Astrocyte of the spinal cord (primary cell): Measurements from ENCODE around the gene MRPL11.

Experiments
- DNase-seq: peaks from one replicate; pipeline ENCODE4 v3.0.0; 2011; ENCODE audit warnings: low read depth, low spot score
- H3K4me3 ChIP-seq: 2 replicates; pipeline ENCODE4 v1.5.1; 2011; ENCODE audit warnings: low read depth, mild to moderate bottlenecking, low read length, moderate library complexity
- in situ Hi-C: cut with HindIII; loops from 2 replicates; pipeline ENCODE4 v1.10.0; 2017; ENCODE audit warnings: low sequenced_read_pairs
- TF ChIP-seq, protein P1 (sequence below): IDR thresholded peaks from 2 replicates; pipeline ENCODE4 v1.5.1; 2012; ENCODE audit warnings: low read depth, mild to moderate bottlenecking, low read length, inconsistent platforms

MRPL11 gene

DNA sequence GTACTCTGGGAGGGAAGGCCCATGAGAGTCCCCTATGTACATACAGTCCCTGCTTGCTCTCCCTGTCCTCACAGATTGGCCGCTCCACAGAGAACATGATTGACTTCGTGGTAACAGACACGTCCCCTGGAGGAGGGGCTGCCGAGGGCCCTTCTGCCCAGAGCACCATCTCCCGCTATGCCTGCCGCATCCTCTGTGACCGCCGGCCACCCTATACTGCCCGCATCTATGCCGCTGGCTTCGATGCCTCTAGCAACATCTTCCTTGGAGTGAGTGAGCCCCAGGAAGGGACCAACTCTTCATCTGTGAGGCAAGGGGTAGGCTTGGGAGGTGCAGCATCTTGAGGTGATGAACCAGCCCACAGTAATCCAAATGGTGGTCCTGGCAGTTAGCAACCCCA lies 34.5 kb upstream of the MRPL11 start:
- TF ChIP-seq, protein P1, sequence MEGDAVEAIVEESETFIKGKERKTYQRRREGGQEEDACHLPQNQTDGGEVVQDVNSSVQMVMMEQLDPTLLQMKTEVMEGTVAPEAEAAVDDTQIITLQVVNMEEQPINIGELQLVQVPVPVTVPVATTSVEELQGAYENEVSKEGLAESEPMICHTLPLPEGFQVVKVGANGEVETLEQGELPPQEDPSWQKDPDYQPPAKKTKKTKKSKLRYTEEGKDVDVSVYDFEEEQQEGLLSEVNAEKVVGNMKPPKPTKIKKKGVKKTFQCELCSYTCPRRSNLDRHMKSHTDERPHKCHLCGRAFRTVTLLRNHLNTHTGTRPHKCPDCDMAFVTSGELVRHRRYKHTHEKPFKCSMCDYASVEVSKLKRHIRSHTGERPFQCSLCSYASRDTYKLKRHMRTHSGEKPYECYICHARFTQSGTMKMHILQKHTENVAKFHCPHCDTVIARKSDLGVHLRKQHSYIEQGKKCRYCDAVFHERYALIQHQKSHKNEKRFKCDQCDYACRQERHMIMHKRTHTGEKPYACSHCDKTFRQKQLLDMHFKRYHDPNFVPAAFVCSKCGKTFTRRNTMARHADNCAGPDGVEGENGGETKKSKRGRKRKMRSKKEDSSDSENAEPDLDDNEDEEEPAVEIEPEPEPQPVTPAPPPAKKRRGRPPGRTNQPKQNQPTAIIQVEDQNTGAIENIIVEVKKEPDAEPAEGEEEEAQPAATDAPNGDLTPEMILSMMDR: no peak
- in situ Hi-C loops: no loop called here
- no peak for DNase-seq
- H3K4me3 ChIP-seq: no peak overlapping the region

GRCh38 chr11:66472054-66472453 lies 33.4 kb upstream of the MRPL11 start:
- in situ Hi-C loops: no loop called here
- H3K4me3 ChIP-seq: no peak overlapping the region
- no peak for DNase-seq
- TF ChIP-seq, protein P1: no peak

DNA sequence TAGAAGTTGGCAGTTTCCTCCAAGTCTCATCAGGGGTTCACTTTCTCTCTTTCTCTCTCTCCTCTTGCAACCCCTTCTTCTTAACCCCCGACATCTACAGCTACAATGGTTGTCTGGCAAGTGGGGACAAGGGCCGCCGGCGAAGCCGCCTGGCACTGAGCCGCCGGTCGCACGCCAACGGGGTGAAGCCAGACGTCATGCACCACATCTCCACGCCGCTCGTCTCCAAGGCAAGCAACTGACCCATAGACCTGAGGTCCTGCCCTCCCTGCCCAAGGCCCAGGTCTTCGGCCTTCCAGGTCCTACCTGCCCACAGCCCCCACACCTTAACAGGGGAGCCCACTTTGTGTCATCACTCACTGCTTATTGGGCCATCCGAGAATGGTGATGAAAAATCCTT lies 32.5 kb upstream of the MRPL11 start:
- TF ChIP-seq, protein P1: no peak
- DNase-seq: no peak
- in situ Hi-C loops: no loop called here
- no peak overlapping the region for H3K4me3 ChIP-seq

DNA sequence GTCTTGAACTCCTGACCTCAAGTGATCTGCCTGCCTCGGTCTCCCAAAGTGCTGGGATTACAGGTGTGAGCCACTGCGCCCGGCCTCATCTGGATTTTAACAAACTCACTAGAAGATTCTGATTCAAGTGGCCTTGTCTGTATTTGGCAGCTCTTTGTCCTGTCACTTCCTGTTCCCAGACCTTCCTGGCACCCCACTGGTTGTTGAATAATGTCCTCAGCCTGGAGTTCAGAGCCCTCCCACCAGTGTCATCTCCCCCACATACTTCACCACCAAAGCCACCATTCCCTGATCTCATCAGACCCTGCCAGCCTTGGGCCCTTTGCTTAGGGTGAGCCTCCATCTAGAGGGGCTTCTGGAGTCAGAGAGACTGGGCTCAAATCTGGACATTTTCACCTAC lies 31.4 kb upstream of the MRPL11 start:
- TF ChIP-seq, protein P1: no peak
- in situ Hi-C loops: no loop called here
- no peak overlapping the region for H3K4me3 ChIP-seq
- DNase-seq: no peak

DNA sequence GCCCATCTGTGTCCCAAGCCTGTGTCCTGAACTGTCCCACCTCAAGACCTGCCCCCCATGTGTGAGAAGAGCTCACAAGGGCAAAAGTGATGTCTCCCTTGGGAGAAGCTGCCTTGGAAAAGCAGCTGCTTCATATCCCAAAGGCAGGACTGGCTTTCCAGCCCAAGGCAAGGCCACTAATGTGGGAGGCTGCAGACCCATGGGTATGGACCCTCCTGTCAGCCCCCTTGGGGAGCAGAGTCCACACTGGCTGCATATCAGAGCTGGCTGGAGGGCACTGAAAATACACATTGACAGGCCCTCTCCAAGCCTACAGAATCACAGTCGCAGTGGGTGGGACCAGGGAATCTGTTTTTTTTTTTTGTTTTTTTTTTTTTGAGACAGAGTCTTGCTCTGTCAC lies 30.8 kb upstream of the MRPL11 start:
- TF ChIP-seq, protein P1: no peak
- H3K4me3 ChIP-seq: no peak overlapping the region
- in situ Hi-C loops: no loop called here

DNA sequence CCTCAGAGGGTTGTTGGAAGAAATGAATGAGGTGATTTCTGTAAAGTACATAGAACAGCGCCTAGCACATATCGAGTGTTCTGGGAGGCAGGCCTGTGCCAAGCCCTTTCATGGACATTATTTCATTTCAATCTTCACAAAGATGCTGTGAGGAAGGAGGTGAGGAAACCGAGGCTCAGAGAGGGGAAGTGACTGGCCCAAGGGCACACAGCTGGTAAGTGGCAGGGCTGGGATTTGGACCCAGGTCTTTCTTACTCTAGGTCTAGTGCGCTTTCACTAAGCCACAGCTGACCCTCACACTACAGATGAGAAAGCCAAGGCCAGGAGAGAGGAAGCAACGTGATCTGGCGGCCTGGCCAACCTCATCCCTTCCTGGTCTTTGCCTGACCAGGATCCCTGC lies 30.0 kb upstream of the MRPL11 start:
- TF ChIP-seq, protein P1: no peak
- DNase-seq: no peak
- no peak overlapping the region for H3K4me3 ChIP-seq
- in situ Hi-C loops: no loop called here

More for the DNA sequence above, 30.8 kb upstream of the MRPL11 start:
- no peak for DNase-seq

GRCh38 chr11:66467756-66468155 lies 29.1 kb upstream of the MRPL11 start:
- DNase-seq: no peak
- peak overlapping the region; percentile 56 for H3K4me3 ChIP-seq
- TF ChIP-seq, protein P1: no peak
- in situ Hi-C loops: no loop called here
